ENCODE data around the gene NTN3.

The NTN3 gene

DNA sequence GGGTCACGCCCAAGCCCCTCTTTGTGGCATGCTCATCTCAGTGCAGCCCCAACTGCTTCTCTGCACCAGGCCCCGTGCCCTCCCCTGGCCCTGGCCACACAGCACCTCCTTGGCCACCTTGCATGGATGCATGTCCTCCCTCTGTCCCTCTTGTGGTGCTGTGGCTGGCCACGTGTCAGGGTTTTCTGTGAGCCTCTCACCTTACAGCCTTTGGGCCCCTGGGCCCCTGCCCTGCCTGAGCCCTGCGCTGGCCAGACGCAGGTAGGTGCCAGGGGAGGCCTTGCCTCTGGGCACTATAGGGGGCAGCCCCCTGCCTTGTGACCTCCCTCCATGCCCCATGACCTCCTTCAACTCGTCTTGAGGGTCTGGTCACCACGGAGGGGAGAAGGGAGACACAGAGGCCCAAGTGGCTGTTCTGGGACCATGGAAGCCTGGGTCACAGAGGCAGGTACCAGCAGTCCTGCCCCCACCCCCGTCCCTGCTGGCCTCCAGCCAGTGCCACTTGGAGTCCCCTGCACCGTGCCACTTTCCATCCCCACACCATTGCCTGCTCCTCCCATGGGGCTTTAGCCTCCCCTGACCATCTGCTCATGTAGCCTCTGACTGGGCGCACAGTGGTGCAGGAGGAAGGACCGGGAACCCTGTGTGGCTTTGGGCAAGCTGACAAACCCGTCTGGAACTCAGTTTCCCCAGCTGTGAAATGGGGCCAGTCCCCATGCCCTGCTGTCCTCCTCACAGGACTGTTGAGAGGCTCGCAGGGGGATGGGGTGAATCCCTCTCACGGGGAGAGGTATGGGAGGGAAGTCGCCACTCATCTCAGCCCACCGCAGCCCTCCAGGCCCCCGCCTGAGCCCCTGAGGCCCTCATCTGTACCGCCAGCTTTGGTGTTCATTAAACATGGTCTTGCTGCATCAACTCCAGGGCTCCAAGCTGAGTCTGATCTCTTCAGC is 31.1 kb downstream of the NTN3 start:
- H3K27me3 ChIP-seq (ENCODE audit: insufficient read depth, low read length), result no peaks in the 10 kb centered on the region
- WGBS (ENCODE audit: extremely low coverage, insufficient coverage, insufficient read length), result no CpG with 5 or more reads among the region's 18 CpGs
- H3K18ac ChIP-seq (ENCODE audit: low read length), result no peak overlapping the region
- H2BK120ac ChIP-seq (ENCODE audit: insufficient read depth, low read length, poor library complexity), result no peak overlapping the region
- H3K9me3 ChIP-seq (ENCODE audit: insufficient read depth, low read depth, low read length), result no peaks in the 10 kb centered on the region
- no peak overlapping the region for H3K23ac ChIP-seq (ENCODE audit: low read length)
- no peak overlapping the region for H4K91ac ChIP-seq (ENCODE audit: low read depth, low read length)
- H2BK12ac ChIP-seq (ENCODE audit: low read length), result no peak overlapping the region
- no peak overlapping the region for H3K9ac ChIP-seq (ENCODE audit: low read length)
- no peaks in the 10 kb centered on the region for H3K79me1 ChIP-seq (ENCODE audit: low read length)
- no peak overlapping the region for H3K4ac ChIP-seq (ENCODE audit: low read depth, low read length)
- DNase-seq, result no peak
- H3K14ac ChIP-seq (ENCODE audit: low read length), result no peak overlapping the region
- H3K36me3 ChIP-seq (ENCODE audit: control insufficient read depth in 1 of 2, insufficient read depth in 2 of 2, low read length in 2 of 2), result peaks cover 7% of the 10 kb centered on the region in 2 experiments
- peak overlapping the region; percentile 3 for H3K4me3 ChIP-seq (ENCODE audit: low read depth, low read length)
- peaks cover under 1 to 3% of the 10 kb centered on the region in 2 experiments for H3K4me1 ChIP-seq (ENCODE audit: control insufficient read depth in 1 of 2, insufficient read depth in 2 of 2, low read length in 2 of 2)
- no peak overlapping the region for H3K27ac ChIP-seq (ENCODE audit: low read depth, low read length)
- no peak overlapping the region for H4K8ac ChIP-seq (ENCODE audit: low read depth, low read length)
- no peak overlapping the region for H4K12ac ChIP-seq (ENCODE audit: low read depth, low read length)
- H3K4me2 ChIP-seq (ENCODE audit: low read length), result no peak overlapping the region
- H2AFZ ChIP-seq (ENCODE audit: insufficient read depth, low read length, poor library complexity), result no peak overlapping the region
- H3K79me2 ChIP-seq (ENCODE audit: control insufficient read depth, insufficient read depth, low read length, poor library complexity), result no peaks in the 10 kb centered on the region
- H2BK5ac ChIP-seq (ENCODE audit: low read depth, low read length, poor library complexity), result no peak overlapping the region
- H2AK5ac ChIP-seq (ENCODE audit: low read length), result peak overlapping the region; percentile 42

DNA sequence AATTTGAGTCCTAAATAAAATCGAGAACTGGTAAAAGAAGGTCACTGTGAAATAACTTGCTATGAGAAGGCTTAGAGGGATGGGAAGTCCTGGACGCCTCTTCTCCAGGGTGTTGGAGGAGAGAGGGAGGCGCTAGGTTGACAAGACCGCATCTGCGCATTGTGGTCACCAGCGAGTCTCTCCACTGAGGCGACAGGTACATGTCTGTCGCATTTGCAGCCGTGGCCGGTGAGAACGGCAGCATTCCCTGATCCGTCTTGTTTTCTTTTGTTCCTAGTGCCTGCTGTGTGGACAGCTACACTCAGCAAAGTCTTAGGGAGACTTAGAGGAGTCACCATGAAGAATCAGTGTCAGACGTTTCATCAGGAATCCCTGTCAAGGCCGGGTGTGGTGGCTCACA is 34.6 kb downstream of the NTN3 start:
- Histone ChIP-seq H3K4ac (ENCODE audit: low read depth, low read length) (no peak overlapping the region), H3K9ac (ENCODE audit: low read length) (no peak overlapping the region), H3K4me3 (ENCODE audit: low read depth, low read length) (no peak overlapping the region), H3K23ac (ENCODE audit: low read length) (no peak overlapping the region), H3K79me2 (ENCODE audit: control insufficient read depth, insufficient read depth, low read length, poor library complexity) (no peaks in the 10 kb centered on the region), H3K27me3 (ENCODE audit: insufficient read depth, low read length) (no peaks in the 10 kb centered on the region), H4K12ac (ENCODE audit: low read depth, low read length) (no peak overlapping the region), H4K91ac (ENCODE audit: low read depth, low read length) (no peak overlapping the region), H2BK12ac (ENCODE audit: low read length) (no peak overlapping the region), H3K36me3 (ENCODE audit: control insufficient read depth in 1 of 2, insufficient read depth in 2 of 2, low read length in 2 of 2) (no peaks in the 10 kb centered on the region), H3K9me3 (ENCODE audit: insufficient read depth, low read depth, low read length) (peaks cover 1% of the 10 kb centered on the region), H2AK5ac (ENCODE audit: low read length) (no peak overlapping the region), H2AFZ (ENCODE audit: insufficient read depth, low read length, poor library complexity) (no peak overlapping the region), H4K8ac (ENCODE audit: low read depth, low read length) (no peak overlapping the region), H2BK120ac (ENCODE audit: insufficient read depth, low read length, poor library complexity) (no peak overlapping the region), H3K79me1 (ENCODE audit: low read length) (no peaks in the 10 kb centered on the region), H3K4me1 (ENCODE audit: control insufficient read depth in 1 of 2, insufficient read depth in 2 of 2, low read length in 2 of 2) (peaks cover 0 to 3% of the 10 kb centered on the region in 2 experiments), H3K27ac (ENCODE audit: low read depth, low read length) (no peak overlapping the region), H3K4me2 (ENCODE audit: low read length) (no peak overlapping the region), H2BK5ac (ENCODE audit: low read depth, low read length, poor library complexity) (no peak overlapping the region), H3K14ac (ENCODE audit: low read length) (no peak overlapping the region), H3K18ac (ENCODE audit: low read length) (no peak overlapping the region)
- DNase-seq, result no peak
- WGBS (ENCODE audit: extremely low coverage, insufficient coverage, insufficient read length), result 100% methylated on average over 1 of the region's 14 CpGs

DNA sequence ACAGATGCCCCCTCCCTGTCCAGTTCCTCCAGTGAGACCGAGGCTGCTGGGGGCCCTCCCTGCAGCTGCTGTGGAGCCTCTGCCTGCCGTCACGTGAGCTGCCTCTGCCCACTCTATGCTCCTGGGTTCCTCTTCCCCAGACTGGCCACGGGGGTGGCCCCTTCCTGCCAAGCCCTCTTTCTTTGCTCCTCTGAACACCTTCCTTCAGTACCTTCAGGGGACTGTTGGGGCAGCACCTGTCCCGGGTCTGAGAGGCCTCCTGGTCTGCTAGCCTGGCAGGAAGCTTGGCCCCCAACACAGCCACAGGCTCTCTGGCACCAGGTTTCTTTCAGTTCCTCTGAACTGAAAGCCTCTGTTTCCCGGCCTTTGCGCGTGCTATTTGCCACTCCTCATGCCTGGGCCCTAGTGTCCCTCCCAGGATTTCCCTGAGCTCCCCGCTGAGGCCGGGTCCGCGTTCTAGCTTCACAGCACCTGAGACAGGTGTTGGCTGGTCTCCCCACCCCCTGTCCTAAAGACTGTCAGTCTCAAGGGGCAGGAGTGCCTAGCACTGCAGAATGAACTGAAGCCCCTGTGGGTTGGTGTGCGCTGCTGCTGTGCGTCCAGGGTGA is 36.1 kb downstream of the NTN3 start:
- no peak overlapping the region for H2AFZ ChIP-seq (ENCODE audit: insufficient read depth, low read length, poor library complexity)
- no CpG with 5 or more reads among the region's 14 CpGs for WGBS (ENCODE audit: extremely low coverage, insufficient coverage, insufficient read length)
- no peak overlapping the region for H2BK120ac ChIP-seq (ENCODE audit: insufficient read depth, low read length, poor library complexity)
- no peak overlapping the region for H4K8ac ChIP-seq (ENCODE audit: low read depth, low read length)
- H3K4me1 ChIP-seq (ENCODE audit: control insufficient read depth in 1 of 2, insufficient read depth in 2 of 2, low read length in 2 of 2), result peaks cover 0 to 3% of the 10 kb centered on the region in 2 experiments
- H3K27me3 ChIP-seq (ENCODE audit: insufficient read depth, low read length), result no peaks in the 10 kb centered on the region
- no peak overlapping the region for H3K9ac ChIP-seq (ENCODE audit: low read length)
- H3K79me1 ChIP-seq (ENCODE audit: low read length), result no peaks in the 10 kb centered on the region
- H2AK5ac ChIP-seq (ENCODE audit: low read length), result no peak overlapping the region
- H3K27ac ChIP-seq (ENCODE audit: low read depth, low read length), result no peak overlapping the region
- no peak overlapping the region for H4K91ac ChIP-seq (ENCODE audit: low read depth, low read length)
- no peak overlapping the region for H3K14ac ChIP-seq (ENCODE audit: low read length)
- H4K12ac ChIP-seq (ENCODE audit: low read depth, low read length), result no peak overlapping the region
- no peak overlapping the region for H3K4me3 ChIP-seq (ENCODE audit: low read depth, low read length)
- peaks cover 1% of the 10 kb centered on the region for H3K9me3 ChIP-seq (ENCODE audit: insufficient read depth, low read depth, low read length)
- no peak overlapping the region for H3K4me2 ChIP-seq (ENCODE audit: low read length)
- no peak overlapping the region for H2BK12ac ChIP-seq (ENCODE audit: low read length)
- H3K23ac ChIP-seq (ENCODE audit: low read length), result no peak overlapping the region
- H3K4ac ChIP-seq (ENCODE audit: low read depth, low read length), result no peak overlapping the region
- no peak overlapping the region for H2BK5ac ChIP-seq (ENCODE audit: low read depth, low read length, poor library complexity)
- H3K18ac ChIP-seq (ENCODE audit: low read length), result no peak overlapping the region
- no peak for DNase-seq
- H3K79me2 ChIP-seq (ENCODE audit: control insufficient read depth, insufficient read depth, low read length, poor library complexity), result no peaks in the 10 kb centered on the region
- no peaks in the 10 kb centered on the region for H3K36me3 ChIP-seq (ENCODE audit: control insufficient read depth in 1 of 2, insufficient read depth in 2 of 2, low read length in 2 of 2)

DNA sequence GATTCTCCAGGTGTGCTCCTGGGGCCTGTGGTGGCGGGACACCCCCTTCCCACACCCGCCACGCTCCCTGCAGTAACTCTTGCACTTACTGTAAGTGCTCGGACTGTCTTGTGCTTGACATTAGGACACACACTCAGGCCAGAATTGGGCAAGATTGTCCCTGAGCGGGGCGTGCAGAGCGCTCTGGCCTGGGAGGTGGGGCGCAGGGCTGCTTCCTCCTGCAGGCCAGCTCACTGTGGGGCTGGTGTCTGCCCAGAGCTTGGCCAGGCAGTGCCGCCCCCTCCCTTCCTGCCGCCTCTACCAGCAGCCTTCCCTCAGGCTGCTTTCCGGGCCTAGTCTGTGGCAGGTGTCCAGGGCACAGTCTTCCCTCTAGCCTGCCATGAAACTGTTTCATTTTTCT is 36.6 kb downstream of the NTN3 start:
- no peak overlapping the region for H3K14ac ChIP-seq (ENCODE audit: low read length)
- no peak overlapping the region for H2AK5ac ChIP-seq (ENCODE audit: low read length)
- H4K91ac ChIP-seq (ENCODE audit: low read depth, low read length), result no peak overlapping the region
- H4K12ac ChIP-seq (ENCODE audit: low read depth, low read length), result no peak overlapping the region
- peaks cover 0 to 2% of the 10 kb centered on the region in 2 experiments for H3K4me1 ChIP-seq (ENCODE audit: control insufficient read depth in 1 of 2, insufficient read depth in 2 of 2, low read length in 2 of 2)
- H3K4me3 ChIP-seq (ENCODE audit: low read depth, low read length), result no peak overlapping the region
- H3K27me3 ChIP-seq (ENCODE audit: insufficient read depth, low read length), result no peaks in the 10 kb centered on the region
- no peak overlapping the region for H2AFZ ChIP-seq (ENCODE audit: insufficient read depth, low read length, poor library complexity)
- no peak overlapping the region for H2BK120ac ChIP-seq (ENCODE audit: insufficient read depth, low read length, poor library complexity)
- WGBS (ENCODE audit: extremely low coverage, insufficient coverage, insufficient read length), result no CpG with 5 or more reads among the region's 11 CpGs
- H2BK5ac ChIP-seq (ENCODE audit: low read depth, low read length, poor library complexity), result no peak overlapping the region
- H4K8ac ChIP-seq (ENCODE audit: low read depth, low read length), result no peak overlapping the region
- H2BK12ac ChIP-seq (ENCODE audit: low read length), result no peak overlapping the region
- H3K23ac ChIP-seq (ENCODE audit: low read length), result no peak overlapping the region
- peaks cover 1% of the 10 kb centered on the region for H3K9me3 ChIP-seq (ENCODE audit: insufficient read depth, low read depth, low read length)
- DNase-seq, result no peak
- no peak overlapping the region for H3K4me2 ChIP-seq (ENCODE audit: low read length)
- H3K36me3 ChIP-seq (ENCODE audit: control insufficient read depth in 1 of 2, insufficient read depth in 2 of 2, low read length in 2 of 2), result no peaks in the 10 kb centered on the region
- H3K18ac ChIP-seq (ENCODE audit: low read length), result no peak overlapping the region
- H3K79me2 ChIP-seq (ENCODE audit: control insufficient read depth, insufficient read depth, low read length, poor library complexity), result no peaks in the 10 kb centered on the region
- no peak overlapping the region for H3K9ac ChIP-seq (ENCODE audit: low read length)
- H3K4ac ChIP-seq (ENCODE audit: low read depth, low read length), result no peak overlapping the region
- no peaks in the 10 kb centered on the region for H3K79me1 ChIP-seq (ENCODE audit: low read length)
- H3K27ac ChIP-seq (ENCODE audit: low read depth, low read length), result no peak overlapping the region
